Stimulated activated CD8-positive, alpha-beta memory T cell treated with anti-CD3 and anti-CD28 coated beads, Interleukin-4, amount 100 ng/mL, for 4 hours (primary cell): ENCODE data around the gene MBNL2.

Experiments used
- DNase-seq, 2 donors: peaks; one replicate each; pipeline ENCODE4 v3.0.0-alpha.2; 2020; ENCODE audit warnings: low read depth in 2 of 2, low spot score in 1 of 2

MBNL2 gene

GRCh38 chr13:97231829-97232196 is 9.7 kb downstream of the MBNL2 start:
- DNase-seq = no peak

GRCh38 chr13:97233499-97233898 is 11.4 kb downstream of the MBNL2 start:
- DNase-seq = no peak

GRCh38 chr13:97234236-97234635 is 12.1 kb downstream of the MBNL2 start:
- DNase-seq = no peak

- no peak for DNase-seq
Observed at GRCh38 chr13:97234742-97235141, 12.6 kb downstream of the MBNL2 start.

- DNase-seq = no peak
Observed at GRCh38 chr13:97235549-97236231, 13.6 kb downstream of the MBNL2 start.

- no peak for DNase-seq
Observed at GRCh38 chr13:97237388-97237787, 15.3 kb downstream of the MBNL2 start.

GRCh38 chr13:97238432-97238831 is 16.3 kb downstream of the MBNL2 start:
- DNase-seq = no peak

- DNase-seq = no peak
Observed at GRCh38 chr13:97238883-97239282, 16.8 kb downstream of the MBNL2 start.

- no peak for DNase-seq
Observed at GRCh38 chr13:97239306-97239705, 17.2 kb downstream of the MBNL2 start.

GRCh38 chr13:97239943-97240787 is 18.0 kb downstream of the MBNL2 start:
- DNase-seq = no peak

GRCh38 chr13:97240788-97241734 is 18.9 kb downstream of the MBNL2 start:
- DNase-seq = no peak

- no peak for DNase-seq
Observed at GRCh38 chr13:97241761-97242160, 19.6 kb downstream of the MBNL2 start.

GRCh38 chr13:97242755-97243497 is 20.8 kb downstream of the MBNL2 start:
- no peak for DNase-seq

- DNase-seq = no peak
Observed at GRCh38 chr13:97243915-97244781, 22.0 kb downstream of the MBNL2 start.

GRCh38 chr13:97245011-97245410 is 22.9 kb downstream of the MBNL2 start:
- no peak for DNase-seq

GRCh38 chr13:97246596-97247158 is 24.5 kb downstream of the MBNL2 start:
- no peak for DNase-seq

GRCh38 chr13:97248243-97248642 is 26.1 kb downstream of the MBNL2 start:
- no peak for DNase-seq

GRCh38 chr13:97249093-97249795 is 27.1 kb downstream of the MBNL2 start:
- DNase-seq = no peak
